NCI-H2081 (cell line): ENCODE results near the gene SIRT1.
"Not testable (repeated sequence)": the region's sequence is repeated elsewhere in the genome, so short reads cannot be mapped to it uniquely, and the experiment has no call there.

Experiments
- DNase-seq, 2 experiments: peaks; one replicate each; lab custom pipeline; 2025; lab: John Stamatoyannopoulos, UW

SIRT1 gene

GRCh38 chr10:67965456-67965855, 81.0 kb downstream of the SIRT1 start:
- no peak for DNase-seq

- not testable (repeated sequence) for DNase-seq
Measured at GRCh38 chr10:67966035-67966434, 81.6 kb downstream of the SIRT1 start.
